Measurements from ENCODE around the gene KCNQ1.

GRCh38 chr11:2547806-2548205, 103.0 kb downstream of the KCNQ1 start:
- TF ChIP-seq ELF1 (CRISPR knock-in tag; IDR thresholded peaks at IDR 0.05), result no peak
- TF ChIP-seq SMAD3 (CRISPR knock-in tag; IDR thresholded peaks at IDR 0.05), result no peak
- no peak for TF ChIP-seq HMG20A (CRISPR knock-in tag; IDR thresholded peaks at IDR 0.05; ENCODE audit: borderline replicate concordance)
- TF ChIP-seq ZNF235 (CRISPR knock-in tag; IDR thresholded peaks at IDR 0.05; ENCODE audit: borderline replicate concordance), result no peak
- no peak for TF ChIP-seq CBFB (CRISPR knock-in tag; IDR thresholded peaks at IDR 0.05)
- no peak for TF ChIP-seq NKX3-1 (CRISPR knock-in tag; IDR thresholded peaks at IDR 0.05)
- TF ChIP-seq GTF2F1 (IDR thresholded peaks at IDR 0.05; ENCODE audit: low read length), result no peak
- TF ChIP-seq ZBTB7A (CRISPR knock-in tag; IDR thresholded peaks at IDR 0.05), result no peak
- TF ChIP-seq CTCF (CRISPR knock-in tag; IDR thresholded peaks at IDR 0.05), result no peak
- TF ChIP-seq NR3C1 (CRISPR knock-in tag; IDR thresholded peaks at IDR 0.05), result no peak

Measured in HepG2 (cell line).